PFSK-1 (cell line): ENCODE data around the gene RASGRF2.

Experiments
- FOXP2 ChIP-seq: optimal IDR thresholded peaks from 2 replicates; pipeline ENCODE3; 2011; ENCODE audit warnings: borderline replicate concordance, control low read depth, inconsistent platforms; ENCODE audit not compliant: insufficient read depth; ENCODE audit errors: extremely low read length, extremely low read depth
- POLR2AphosphoS5 ChIP-seq: IDR thresholded peaks from 2 replicates; pipeline ENCODE4 v1.6.1; 2012; ENCODE audit warnings: low read depth, mild to moderate bottlenecking, control low read depth, low read length, moderate library complexity
- REST ChIP-seq, 2 experiments: IDR thresholded peaks; 2 replicates each; pipeline versions ENCODE4 v1.6.1 to v1.8.0; 2011 to 2012; ENCODE audit warnings: low read depth in 2 of 2, low read length in 2 of 2, control low read depth in 1 of 2, inconsistent platforms in 1 of 2, mild to moderate bottlenecking in 1 of 2, moderate library complexity in 1 of 2; ENCODE audit not compliant: insufficient read depth in 1 of 2
- SIN3A ChIP-seq: IDR thresholded peaks from 2 replicates; pipeline ENCODE4 v1.6.1; 2012; ENCODE audit warnings: mild to moderate bottlenecking, low read length, moderate library complexity, borderline replicate concordance; ENCODE audit not compliant: insufficient read depth
- TAF1 ChIP-seq: IDR thresholded peaks from 2 replicates; pipeline ENCODE4 v1.6.1; 2012; ENCODE audit warnings: low read length, control low read depth, borderline replicate concordance; ENCODE audit not compliant: insufficient read depth

Gene RASGRF2

GRCh38 chr5:81044868-81045267 is 84.7 kb downstream of the RASGRF2 start:
- TF ChIP-seq POLR2AphosphoS5: no peak
- TF ChIP-seq TAF1: no peak
- no peak for TF ChIP-seq FOXP2
- TF ChIP-seq REST (IDR thresholded peaks at IDR 0.05; ENCODE audit: insufficient read depth in 1 of 2, low read depth in 2 of 2, low read length in 2 of 2): no peak
- no peak for TF ChIP-seq SIN3A

- TF ChIP-seq FOXP2 (no peak), SIN3A (no peak), TAF1 (no peak), REST (IDR thresholded peaks at IDR 0.05; ENCODE audit: insufficient read depth in 1 of 2, low read depth in 2 of 2, low read length in 2 of 2) (no peak), POLR2AphosphoS5 (no peak)
Observed at GRCh38 chr5:81045389-81045807, 85.2 kb downstream of the RASGRF2 start.

GRCh38 chr5:81046041-81046440 is 85.9 kb downstream of the RASGRF2 start:
- TF ChIP-seq POLR2AphosphoS5 (no peak), FOXP2 (no peak), REST (IDR thresholded peaks at IDR 0.05; ENCODE audit: insufficient read depth in 1 of 2, low read depth in 2 of 2, low read length in 2 of 2) (no peak), SIN3A (no peak), TAF1 (no peak)

- TF ChIP-seq POLR2AphosphoS5 (no peak), REST (IDR thresholded peaks at IDR 0.05; ENCODE audit: insufficient read depth in 1 of 2, low read depth in 2 of 2, low read length in 2 of 2) (no peak), TAF1 (no peak), FOXP2 (no peak), SIN3A (no peak)
Observed at GRCh38 chr5:81052325-81052724, 92.2 kb downstream of the RASGRF2 start.

GRCh38 chr5:81058121-81058520 is 98.0 kb downstream of the RASGRF2 start:
- no peak for TF ChIP-seq SIN3A
- TF ChIP-seq POLR2AphosphoS5: no peak
- no peak for TF ChIP-seq FOXP2
